Lung (tissue), 12 donors: ENCODE results near the gene DEDD. TPM values are rescaled to one million over a fixed set of nuclear protein-coding genes. Genes with fewer than 3 reads are reported as not detected.
A peak's percentile ranks its signal among the peaks of the same experiment; 100 is the strongest.
"Not testable (repeated sequence)": the region's sequence is repeated elsewhere in the genome, so short reads cannot be mapped to it uniquely, and the experiment has no call there.

Source experiments
- ATAC-seq: fragments of 200-7000 bp; cut with Tn5 transposase; one replicate; pipeline ENCODE4 v1.9.1; 2020; ENCODE audit warnings: moderate number of reproducible peaks; ENCODE audit not compliant: insufficient read depth, low FRiP score
- DNase-seq, 3 donors: peaks; one replicate each; pipeline ENCODE4 v3.0.0-alpha.2; 2013 to 2017
- H3K27ac ChIP-seq, 2 donors: one replicate each; pipeline ENCODE4 v1.5.1; 2013; ENCODE audit warnings: mild to moderate bottlenecking in 2 of 2, moderate library complexity in 2 of 2, control low read depth in 1 of 2, inconsistent platforms in 1 of 2, low read depth in 1 of 2, low read length in 1 of 2
- H3K27me3 ChIP-seq, 3 donors: one replicate each; pipeline ENCODE4 v1.5.1; 2013; ENCODE audit warnings: low read length in 2 of 3; ENCODE audit not compliant: control insufficient read depth in 3 of 3, insufficient read depth in 3 of 3
- H3K36me3 ChIP-seq, 4 donors: one replicate each; pipeline ENCODE4 v1.5.1; 2013; ENCODE audit warnings: low read length in 4 of 4, mild to moderate bottlenecking in 1 of 4, moderate library complexity in 1 of 4; ENCODE audit not compliant: control insufficient read depth in 4 of 4, insufficient read depth in 4 of 4
- H3K4me1 ChIP-seq, 5 donors: one replicate each; pipeline ENCODE4 v1.5.1; 2013; ENCODE audit warnings: low read length in 5 of 5, mild to moderate bottlenecking in 2 of 5, moderate library complexity in 1 of 5; ENCODE audit not compliant: control insufficient read depth in 5 of 5, insufficient read depth in 5 of 5
- H3K4me3 ChIP-seq: one replicate; pipeline ENCODE4 v1.5.1; 2013; ENCODE audit warnings: mild to moderate bottlenecking, control low read depth, moderate library complexity
- H3K9ac ChIP-seq, 2 donors: one replicate each; pipeline ENCODE4 v1.5.1; 2013; ENCODE audit warnings: low read length in 2 of 2, control low read depth in 1 of 2; ENCODE audit not compliant: insufficient read depth in 1 of 2
- H3K9me3 ChIP-seq, 4 donors: one replicate each; pipeline ENCODE4 v1.5.1; 2013; ENCODE audit warnings: low read length in 3 of 4, mild to moderate bottlenecking in 1 of 4, moderate library complexity in 1 of 4; ENCODE audit not compliant: control insufficient read depth in 4 of 4, insufficient read depth in 3 of 4
- WGBS, 2 donors: extraction: QIAGEN DNeasy Blood & Tissue Kit; methylation state at CpG; one replicate each; pipeline ENCODE4 v1.1.7; 2013; 5-methylcytosine and 5-hydroxymethylcytosine counted together
- polyA plus RNA-seq, 2 donors: library from polyadenylated mRNA; stranded (reverse); fragments of 200-250 nt; gene quantifications; one replicate each; pipeline ENCODE4 v1.2.1, GENCODE V29; 2013
- total RNA-seq, 2 donors: library from RNA; depleted of rRNA in 1 of 2; stranded (reverse); fragments of >200 nt in 1 of 2; gene quantifications; one replicate each; pipeline ENCODE4 v1.2.1, GENCODE V29; 2014 to 2021
- TF ChIP-seq, protein P1 (sequence below): IDR thresholded peaks from 2 replicates; pipeline ENCODE4 v1.5.1; 2012; ENCODE audit warnings: mild to moderate bottlenecking; ENCODE audit errors: control extremely low read depth, extremely low read depth
- donor health status: control.
- donor health status: control.
- donor health status: Bipolar disorder and iron deficiency.
- donor health status: healthy.
- donor health status: DM: yes; HTN: yes; CAD: no.

Gene DEDD
- total and polyA plus RNA-seq, 4 donors, result 19.4 to 38.8 (median 30.9) TPM

DNA sequence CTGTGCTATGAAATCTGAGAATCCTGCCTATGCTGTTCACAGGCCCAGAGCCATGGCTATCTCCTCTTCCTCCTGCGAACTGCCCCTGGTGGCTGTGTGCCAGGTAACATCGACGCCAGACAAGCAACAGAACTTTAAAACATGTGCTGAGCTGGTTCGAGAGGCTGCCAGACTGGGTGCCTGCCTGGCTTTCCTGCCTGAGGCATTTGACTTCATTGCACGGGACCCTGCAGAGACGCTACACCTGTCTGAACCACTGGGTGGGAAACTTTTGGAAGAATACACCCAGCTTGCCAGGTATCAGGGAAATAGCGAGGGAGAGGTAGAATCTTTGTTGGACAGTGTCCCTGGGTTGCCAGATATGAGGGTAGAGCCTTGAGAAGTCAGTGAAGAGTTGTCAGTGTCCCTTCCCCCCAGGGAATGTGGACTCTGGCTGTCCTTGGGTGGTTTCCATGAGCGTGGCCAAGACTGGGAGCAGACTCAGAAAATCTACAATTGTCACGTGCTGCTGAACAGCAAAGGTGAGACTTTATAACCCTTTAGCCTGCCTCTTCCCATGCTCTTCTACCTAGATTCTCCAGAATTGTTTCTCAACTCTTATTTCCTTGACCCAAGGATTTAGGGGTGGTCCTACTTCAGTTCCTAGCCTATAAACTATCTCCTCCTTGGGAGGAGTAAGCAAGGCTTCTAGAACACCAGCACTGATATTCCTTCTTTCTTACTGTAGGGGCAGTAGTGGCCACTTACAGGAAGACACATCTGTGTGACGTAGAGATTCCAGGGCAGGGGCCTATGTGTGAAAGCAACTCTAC lies 13.2 kb downstream of the DEDD start:
- H3K27me3 ChIP-seq, result no peaks in the 10 kb centered on the region
- no peak overlapping the region for H3K4me3 ChIP-seq
- ATAC-seq (peak; percentile 38), DNase-seq (peak; percentile 49 to 71 (median 63))
- TF ChIP-seq, protein P1, sequence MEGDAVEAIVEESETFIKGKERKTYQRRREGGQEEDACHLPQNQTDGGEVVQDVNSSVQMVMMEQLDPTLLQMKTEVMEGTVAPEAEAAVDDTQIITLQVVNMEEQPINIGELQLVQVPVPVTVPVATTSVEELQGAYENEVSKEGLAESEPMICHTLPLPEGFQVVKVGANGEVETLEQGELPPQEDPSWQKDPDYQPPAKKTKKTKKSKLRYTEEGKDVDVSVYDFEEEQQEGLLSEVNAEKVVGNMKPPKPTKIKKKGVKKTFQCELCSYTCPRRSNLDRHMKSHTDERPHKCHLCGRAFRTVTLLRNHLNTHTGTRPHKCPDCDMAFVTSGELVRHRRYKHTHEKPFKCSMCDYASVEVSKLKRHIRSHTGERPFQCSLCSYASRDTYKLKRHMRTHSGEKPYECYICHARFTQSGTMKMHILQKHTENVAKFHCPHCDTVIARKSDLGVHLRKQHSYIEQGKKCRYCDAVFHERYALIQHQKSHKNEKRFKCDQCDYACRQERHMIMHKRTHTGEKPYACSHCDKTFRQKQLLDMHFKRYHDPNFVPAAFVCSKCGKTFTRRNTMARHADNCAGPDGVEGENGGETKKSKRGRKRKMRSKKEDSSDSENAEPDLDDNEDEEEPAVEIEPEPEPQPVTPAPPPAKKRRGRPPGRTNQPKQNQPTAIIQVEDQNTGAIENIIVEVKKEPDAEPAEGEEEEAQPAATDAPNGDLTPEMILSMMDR, result no peak
- H3K9ac ChIP-seq, result peak overlapping the region in 1 of 2 donors; percentile 90
- no peaks in the 10 kb centered on the region for H3K9me3 ChIP-seq
- H3K27ac ChIP-seq, result peak overlapping the region; percentile 35 to 90
- H3K36me3 ChIP-seq, result peaks cover 12 to 36% (median 28%) of the 10 kb centered on the region in 4 donors
- H3K4me1 ChIP-seq, result peaks cover 9 to 24% (median 17%) of the 10 kb centered on the region in 5 donors
- WGBS, 2 donors, result 51 to 66% methylated on average over 10 of the region's 10 CpGs

DNA sequence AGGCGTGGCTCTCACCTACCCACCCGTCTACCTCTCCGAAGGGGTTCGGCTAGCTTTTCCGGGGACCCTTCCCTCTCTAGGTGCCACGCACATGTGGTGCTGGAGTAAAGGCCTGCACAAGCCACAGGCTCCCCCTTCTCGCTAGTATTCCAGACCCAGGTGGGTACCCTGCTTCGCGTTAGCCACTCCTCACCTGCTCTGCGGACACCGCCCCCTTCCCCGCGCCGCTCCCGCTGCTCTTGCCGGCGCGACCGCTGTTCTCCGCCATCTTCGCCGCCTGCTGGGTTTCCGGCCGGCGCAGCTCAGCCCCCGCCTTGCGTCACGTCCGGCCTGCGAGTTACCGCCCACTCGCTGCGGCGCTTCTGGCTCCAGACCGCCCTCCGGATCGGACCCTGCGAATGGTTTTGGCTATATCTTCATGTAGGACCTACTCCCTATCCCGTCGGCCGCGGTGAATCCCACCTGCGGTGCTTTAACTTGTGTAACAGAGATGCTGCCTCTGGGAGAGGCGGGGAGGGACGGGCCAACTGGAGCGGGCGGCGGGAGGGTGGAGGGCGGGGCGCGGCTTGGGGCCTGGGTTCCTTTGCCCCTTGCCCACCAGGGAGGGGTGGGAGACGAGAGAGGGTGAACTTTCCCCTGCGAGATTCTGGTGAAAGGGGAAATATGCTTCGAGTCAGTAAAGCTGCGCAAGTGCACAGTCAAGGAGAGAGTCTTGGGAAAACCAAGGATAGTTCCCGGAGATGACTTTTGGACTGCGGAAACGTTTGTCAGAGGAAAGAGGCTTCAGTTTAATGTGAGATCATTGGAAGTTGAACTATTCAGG lies 14.5 kb downstream of the DEDD start, which contains the start of the genes NIT1 and PFDN2:
Gene NIT1 (plus strand): TSS at position 347 of the 823 bp plus-strand sequence. CDS start 72 bp downstream, at position 419.
Gene PFDN2 (minus strand): TSS at position 279 of the 823 bp plus-strand sequence. CDS start 11 bp downstream, at position 268.
- TF ChIP-seq, protein P1, result no peak
- 0 to 1% methylated on average over 58 of the region's 58 CpGs for WGBS, 2 donors
- no peaks in the 10 kb centered on the region for H3K27me3 ChIP-seq
- peaks cover 9 to 27% (median 19%) of the 10 kb centered on the region in 5 donors for H3K4me1 ChIP-seq
- peak within 1 kb of the TSS; percentile 94 for H3K9ac ChIP-seq
- ATAC-seq (peak; percentile 90), DNase-seq (peak; percentile 91 to 92 (median 92))
- peaks cover 7 to 27% (median 21%) of the 10 kb centered on the region in 4 donors for H3K36me3 ChIP-seq
- H3K27ac ChIP-seq, result peak within 1 kb of the TSS; percentile 90 to 97
- no peaks in the 10 kb centered on the region for H3K9me3 ChIP-seq
- peak within 1 kb of the TSS; percentile 100 for H3K4me3 ChIP-seq

- DNase-seq, H3K9ac ChIP-seq, H3K4me3 ChIP-seq, H3K9me3 ChIP-seq, ATAC-seq, H3K27ac ChIP-seq, H3K27me3 ChIP-seq, H3K36me3 ChIP-seq: not testable (repeated sequence)
- WGBS, 2 donors, result 89 to 92% methylated on average over 6 of the region's 6 CpGs
- peaks cover 9 to 31% (median 19%) of the 10 kb centered on the region in 5 donors for H3K4me1 ChIP-seq
Measured at GRCh38 chr1:161115961-161116360, 16.5 kb downstream of the DEDD start.
